SU-DHL-6 (cell line): ENCODE data around the gene DCDC2.
"Not testable (repeated sequence)": the region's sequence is repeated elsewhere in the genome, so short reads cannot be mapped to it uniquely, and the experiment has no call there.

Experiments
- H2AFZ ChIP-seq: fragments of 200-600 bp; sonication (generic); 2 replicates; pipeline ENCODE4 v1.6.1; 2014; ENCODE audit warnings: low read depth, mild to moderate bottlenecking, moderate library complexity, mixed read lengths, antibody characterized with exemption, low read length; ENCODE audit not compliant: severe bottlenecking
- H3F3A ChIP-seq: fragments of 200-600 bp; shearing (Covaris generic); 2 replicates; pipeline ENCODE4 v1.6.0; 2016; ENCODE audit warnings: antibody characterized with exemption, mild to moderate bottlenecking; ENCODE audit not compliant: insufficient read depth
- H3K27ac ChIP-seq: fragments of 200-600 bp; sonication (generic); 2 replicates; pipeline ENCODE4 v1.5.1; 2016; ENCODE audit warnings: low read depth, mild to moderate bottlenecking, low read length, moderate library complexity, mixed read lengths
- H3K27me3 ChIP-seq: fragments of 200-600 bp; sonication (generic), shearing (Covaris generic); 2 replicates; pipeline ENCODE4 v1.6.0; 2014; ENCODE audit warnings: mild to moderate bottlenecking, low read length
- H3K36me3 ChIP-seq: fragments of 200-600 bp; sonication (generic); 2 replicates; pipeline ENCODE4 v1.6.1; 2014; ENCODE audit warnings: mild to moderate bottlenecking, low read length, mixed read lengths
- H3K4me2 ChIP-seq: fragments of 300-600, 200-600 bp; shearing (Covaris generic), sonication (generic); 2 replicates; pipeline ENCODE4 v1.6.0; 2014; ENCODE audit warnings: low read length, low read depth, mild to moderate bottlenecking; ENCODE audit not compliant: poor library complexity, severe bottlenecking
- H3K4me3 ChIP-seq: fragments of 200-600 bp; sonication (generic); 2 replicates; pipeline ENCODE4 v1.5.1; 2014; ENCODE audit warnings: antibody characterized with exemption, low read length, mild to moderate bottlenecking, mixed read lengths; ENCODE audit not compliant: insufficient read depth, poor library complexity, severe bottlenecking
- H3K79me2 ChIP-seq: fragments of 200-600 bp; sonication (generic); 2 replicates; pipeline ENCODE4 v1.6.1; 2014; ENCODE audit warnings: mild to moderate bottlenecking, low read length, moderate library complexity; ENCODE audit not compliant: insufficient read depth
- H3K9ac ChIP-seq: fragments of 200-600 bp; sonication (generic); 2 replicates; pipeline ENCODE4 v1.7.0; 2014; ENCODE audit warnings: mild to moderate bottlenecking, low read length
- H3K9me2 ChIP-seq: fragments of 200-600 bp; sonication (generic); replicated peaks from 2 replicates; pipeline ENCODE4 v1.6.1; 2014; ENCODE audit warnings: low read length; ENCODE audit not compliant: insufficient read depth
- H3K9me3 ChIP-seq: fragments of 200-600 bp; sonication (generic); 2 replicates; pipeline ENCODE4 v1.6.1; 2014; ENCODE audit warnings: low read length, mixed read lengths; ENCODE audit not compliant: insufficient read depth
- H4K20me1 ChIP-seq: fragments of 200-600 bp; sonication (generic); 2 replicates; pipeline ENCODE4 v1.6.1; 2014; ENCODE audit warnings: low read depth, mild to moderate bottlenecking, antibody characterized with exemption, low read length, moderate library complexity, mixed read lengths
- CTCF ChIP-seq: fragments of 200-600 bp; sonication (generic); IDR thresholded peaks from one replicate; pipeline ENCODE4 v1.5.1; 2017; ENCODE audit warnings: antibody characterized with exemption, mild to moderate bottlenecking, low read length, moderate library complexity; ENCODE audit not compliant: insufficient read depth, poor library complexity, severe bottlenecking
- EZH2phosphoT487 ChIP-seq: fragments of 200-600 bp; sonication (generic), shearing (Covaris generic); conservative IDR thresholded peaks from 2 replicates; pipeline ENCODE4 v1.6.1; 2018; ENCODE audit warnings: mild to moderate bottlenecking, antibody characterized with exemption, low read length, moderate library complexity, mixed read lengths

DCDC2 gene

GRCh38 chr6:24306936-24307335 is 50.9 kb downstream of the DCDC2 start:
- TF ChIP-seq CTCF (no peak), EZH2phosphoT487 (no peak)
- H3K27ac ChIP-seq: no peak overlapping the region

GRCh38 chr6:24306038-24306437 is 51.8 kb downstream of the DCDC2 start:
- TF ChIP-seq CTCF: no peak
- TF ChIP-seq EZH2phosphoT487: no peak
- no peak overlapping the region for H3K9ac ChIP-seq
- no peaks in the 10 kb centered on the region for H3K79me2 ChIP-seq
- H3K36me3 ChIP-seq: no peaks in the 10 kb centered on the region
- H3K27ac ChIP-seq: no peak overlapping the region
- H3F3A ChIP-seq: no peaks in the 10 kb centered on the region
- no peaks in the 10 kb centered on the region for H4K20me1 ChIP-seq
- H3K27me3 ChIP-seq: no peaks in the 10 kb centered on the region
- no peaks in the 10 kb centered on the region for H3K9me2 ChIP-seq
- H2AFZ ChIP-seq: no peak overlapping the region
- H3K9me3 ChIP-seq: no peaks in the 10 kb centered on the region
- H3K4me3 ChIP-seq: no peak overlapping the region
- no peak overlapping the region for H3K4me2 ChIP-seq

More at GRCh38 chr6:24306936-24307335, 50.9 kb downstream of the DCDC2 start:
- Histone ChIP-seq H3K9ac (no peak overlapping the region), H4K20me1 (no peaks in the 10 kb centered on the region), H3K4me2 (no peak overlapping the region), H3K79me2 (no peaks in the 10 kb centered on the region), H3K9me2 (no peaks in the 10 kb centered on the region), H3K27me3 (no peaks in the 10 kb centered on the region), H3K4me3 (no peak overlapping the region), H2AFZ (no peak overlapping the region), H3K36me3 (no peaks in the 10 kb centered on the region), H3F3A (no peaks in the 10 kb centered on the region), H3K9me3 (peaks cover 5% of the 10 kb centered on the region; the same call in 1 of the 2 replicates)

- no peak overlapping the region for H2AFZ ChIP-seq
- H3K4me3 ChIP-seq: no peak overlapping the region
- no peaks in the 10 kb centered on the region for H3K27me3 ChIP-seq
- no peaks in the 10 kb centered on the region for H3F3A ChIP-seq
- H3K9ac ChIP-seq: no peak overlapping the region
- no peaks in the 10 kb centered on the region for H3K9me3 ChIP-seq
- no peak overlapping the region for H3K27ac ChIP-seq
- no peaks in the 10 kb centered on the region for H3K36me3 ChIP-seq
- no peaks in the 10 kb centered on the region for H3K9me2 ChIP-seq
- no peak for TF ChIP-seq CTCF
- no peak for TF ChIP-seq EZH2phosphoT487
- H3K79me2 ChIP-seq: no peaks in the 10 kb centered on the region
- no peak overlapping the region for H3K4me2 ChIP-seq
- H4K20me1 ChIP-seq: no peaks in the 10 kb centered on the region
Measured at GRCh38 chr6:24296944-24297343, 60.9 kb downstream of the DCDC2 start.

GRCh38 chr6:24293852-24294251 is 64.0 kb downstream of the DCDC2 start:
- not testable (repeated sequence) for H3K9me3 ChIP-seq, H3K79me2 ChIP-seq, H3K9ac ChIP-seq, H3K27ac ChIP-seq, H3K4me2 ChIP-seq, H3K9me2 ChIP-seq, H3F3A ChIP-seq, H3K4me3 ChIP-seq, H4K20me1 ChIP-seq, H3K36me3 ChIP-seq, H3K27me3 ChIP-seq, H2AFZ ChIP-seq
